Gastroesophageal sphincter (tissue), 4 donors: Measurements from ENCODE around the gene PRR22. TPM values are rescaled to one million over a fixed set of nuclear protein-coding genes. Genes with fewer than 3 reads are reported as not detected.

Experiments used
- ATAC-seq: fragments of 150-250 bp; one replicate; pipeline ENCODE4 v1.9.1; 2016; ENCODE audit warnings: mild to moderate bottlenecking, moderate library complexity
- H3K27ac ChIP-seq, 4 donors: fragments of 200-600 bp; sonication (generic) in 3 of 4; 1 replicate in 3 of 4; 2 replicates in 1 of 4; pipeline ENCODE4 v1.5.1; 2016 to 2019
- H3K27me3 ChIP-seq: fragments of 200-600 bp; sonication (generic); one replicate; pipeline ENCODE4 v1.5.1; 2019
- H3K36me3 ChIP-seq, 2 donors: fragments of 200-600 bp; sonication (generic); one replicate each; pipeline ENCODE4 v1.5.1; 2019; ENCODE audit warnings: control low read depth in 1 of 2
- H3K4me1 ChIP-seq, 3 donors: fragments of 200-600 bp; sonication (generic); 1 replicate in 2 of 3; 2 replicates in 1 of 3; pipeline ENCODE4 v1.5.1; 2016 to 2019; ENCODE audit warnings: control low read depth in 2 of 3
- H3K4me3 ChIP-seq, 2 donors: fragments of 200-600 bp; sonication (generic); one replicate each; pipeline ENCODE4 v1.5.1; 2019; ENCODE audit warnings: mild to moderate bottlenecking in 1 of 2, moderate library complexity in 1 of 2
- H3K9me3 ChIP-seq, 3 donors: fragments of 200-600 bp; sonication (generic); one replicate each; pipeline ENCODE4 v1.5.1; 2017 to 2019; ENCODE audit warnings: control low read depth in 2 of 3
- CTCF ChIP-seq, 4 experiments: fragments of 200-600 bp in 2 of 4; fragments of 450-650 bp in 2 of 4; sonication (generic) in 1 of 4; IDR thresholded peaks; one replicate each; pipeline ENCODE4 v1.5.1; 2017 to 2019; ENCODE audit warnings: antibody characterized with exemption in 4 of 4, mild to moderate bottlenecking in 2 of 4, moderate library complexity in 2 of 4
- EP300 ChIP-seq: sonication (generic); formaldehyde crosslinking; IDR thresholded peaks from one replicate; pipeline ENCODE4 v1.6.1; 2017; ENCODE audit warnings: antibody characterized with exemption, mild to moderate bottlenecking
- POLR2A ChIP-seq, 2 donors: fragments of 450-650 bp; IDR thresholded peaks; one replicate each; pipeline ENCODE4 v1.6.1; 2017; ENCODE audit warnings: antibody characterized with exemption in 2 of 2, mild to moderate bottlenecking in 2 of 2, moderate library complexity in 1 of 2
- POLR2AphosphoS5 ChIP-seq: sonication (generic); formaldehyde crosslinking; IDR thresholded peaks from one replicate; pipeline ENCODE4 v1.6.1; 2017; ENCODE audit warnings: antibody characterized with exemption
- WGBS, 2 donors: methylation state at CpG; one replicate each; pipeline ENCODE4 v1.1.5; 2018; ENCODE audit warnings: low coverage in 1 of 2; 5-methylcytosine and 5-hydroxymethylcytosine counted together
- total RNA-seq, 4 donors: library from RNA; depleted of rRNA; stranded (reverse); fragments of >200 nt; gene quantifications; one replicate each; pipeline ENCODE4 v1.1.0, GENCODE V29; 2016

The PRR22 gene
- total RNA-seq, 4 donors from 2014 or later: 0.40 TPM; not detected in 3

GRCh38 chr19:5793188-5793587 is 8.6 kb upstream of the PRR22 start:
- H3K4me1 ChIP-seq: peaks cover 0 to 10% (median 6%) of the 10 kb centered on the region in 3 donors
- no peak overlapping the region for H3K27ac ChIP-seq
- H3K4me3 ChIP-seq: no peak overlapping the region
- TF ChIP-seq POLR2AphosphoS5 (no peak), EP300 (no peak), POLR2A (IDR thresholded peaks at IDR 0.05) (no peak), CTCF (IDR thresholded peaks at IDR 0.05) (no peak)
- H3K27me3 ChIP-seq: no peaks in the 10 kb centered on the region
- 81 to 100% methylated on average over 2 of the region's 3 CpGs for WGBS, 2 donors
- H3K9me3 ChIP-seq: no peaks in the 10 kb centered on the region
- peaks cover 0 to 19% of the 10 kb centered on the region in 2 donors for H3K36me3 ChIP-seq
- no peak for ATAC-seq

- 95% methylated on average over 10 to 11 of the region's 18 CpGs for WGBS, 2 donors
- H3K36me3 ChIP-seq: peaks cover 0 to 29% of the 10 kb centered on the region in 2 donors
- ATAC-seq: no peak
Observed at GRCh38 chr19:5792224-5792623, 7.7 kb upstream of the PRR22 start.

GRCh38 chr19:5790559-5791520 is 6.3 kb upstream of the PRR22 start, which contains the start of gene DUS3L:
Gene DUS3L, minus strand, starts transcription at chr19:5791163. Its CDS starts 22 bp downstream, at chr19:5791141.
- peaks cover 0 to 10% (median 6%) of the 10 kb centered on the region in 3 donors for H3K4me1 ChIP-seq
- peak within 1 kb of the TSS; percentile 77 to 80 for H3K4me3 ChIP-seq
- H3K27me3 ChIP-seq: no peaks in the 10 kb centered on the region
- TF ChIP-seq EP300 (no peak), POLR2AphosphoS5 (peak; percentile 93), POLR2A (IDR thresholded peaks at IDR 0.05) (peak; percentile 77 to 83)
- peak; percentile 97 for ATAC-seq
- peaks cover 0 to 43% of the 10 kb centered on the region in 2 donors for H3K36me3 ChIP-seq
- H3K27ac ChIP-seq: peak within 1 kb of the TSS; percentile 95 to 100 (median 96)
- WGBS, 2 donors: 7 to 45% methylated on average over 8 to 11 of the region's 72 CpGs
- no peaks in the 10 kb centered on the region for H3K9me3 ChIP-seq

More at GRCh38 chr19:5792224-5792623, 7.7 kb upstream of the PRR22 start:
- H3K9me3 ChIP-seq: no peaks in the 10 kb centered on the region
- H3K27ac ChIP-seq: no peak overlapping the region
- no peak overlapping the region for H3K4me3 ChIP-seq
- peaks cover 0 to 10% (median 6%) of the 10 kb centered on the region in 3 donors for H3K4me1 ChIP-seq
- TF ChIP-seq POLR2A (IDR thresholded peaks at IDR 0.05): no peak
- TF ChIP-seq EP300: no peak
- no peak for TF ChIP-seq CTCF (IDR thresholded peaks at IDR 0.05)
- no peak for TF ChIP-seq POLR2AphosphoS5
- H3K27me3 ChIP-seq: no peaks in the 10 kb centered on the region

- no peaks in the 10 kb centered on the region for H3K9me3 ChIP-seq
- H3K36me3 ChIP-seq: peaks cover 0 to 51% of the 10 kb centered on the region in 2 donors
- TF ChIP-seq POLR2AphosphoS5: no peak
- no peak for TF ChIP-seq EP300
- TF ChIP-seq CTCF (IDR thresholded peaks at IDR 0.05): no peak
- TF ChIP-seq POLR2A (IDR thresholded peaks at IDR 0.05): no peak
- H3K27me3 ChIP-seq: no peaks in the 10 kb centered on the region
- peak overlapping the region; percentile 2 to 100 (median 96) for H3K27ac ChIP-seq
- H3K4me3 ChIP-seq: peak overlapping the region; percentile 77 to 80
- H3K4me1 ChIP-seq: peaks cover 0 to 10% (median 6%) of the 10 kb centered on the region in 3 donors
- no peak for ATAC-seq
- 60 to 76% methylated on average over 4 to 23 of the region's 26 CpGs for WGBS, 2 donors
Observed at GRCh38 chr19:5789886-5790558, 5.5 kb upstream of the PRR22 start.

- peaks cover 0 to 57% of the 10 kb centered on the region in 2 donors for H3K36me3 ChIP-seq
- H3K4me1 ChIP-seq: peaks cover 0 to 10% (median 6%) of the 10 kb centered on the region in 3 donors
- TF ChIP-seq CTCF (IDR thresholded peaks at IDR 0.05) (no peak), POLR2AphosphoS5 (no peak), POLR2A (IDR thresholded peaks at IDR 0.05) (no peak), EP300 (no peak)
- no peaks in the 10 kb centered on the region for H3K9me3 ChIP-seq
- no peak overlapping the region for H3K4me3 ChIP-seq
- no peak for ATAC-seq
- no CpG with 5 or more reads among the region's 39 CpGs for WGBS, 2 donors
- no peak overlapping the region for H3K27ac ChIP-seq
- no peaks in the 10 kb centered on the region for H3K27me3 ChIP-seq
Observed at GRCh38 chr19:5789351-5789761, 4.8 kb upstream of the PRR22 start.
